H9 (cell line): Measurements from ENCODE around the gene ZNF687. TPM values are rescaled to one million over a fixed set of nuclear protein-coding genes. Genes with fewer than 3 reads are reported as not detected.
A peak's percentile ranks its signal among the peaks of the same experiment; 100 is the strongest.

Source experiments
- DNase-seq: peaks from one replicate; pipeline ENCODE4 v3.0.0-alpha.2; 2017
- H2AFZ ChIP-seq: one replicate; pipeline ENCODE4 v1.6.1; 2013; ENCODE audit warnings: mild to moderate bottlenecking, low read length, control low read depth, moderate library complexity
- H2AK5ac ChIP-seq: 2 replicates; pipeline ENCODE4 v1.6.1; 2013; ENCODE audit warnings: low read length, control low read depth, mixed read lengths; ENCODE audit not compliant: insufficient read length
- H2BK120ac ChIP-seq: one replicate; pipeline ENCODE4 v1.6.1; 2013; ENCODE audit warnings: low read depth, mild to moderate bottlenecking, low read length, control low read depth, inconsistent platforms; ENCODE audit not compliant: poor library complexity, severe bottlenecking
- H2BK12ac ChIP-seq: 2 replicates; pipeline ENCODE4 v1.6.1; 2013; ENCODE audit warnings: low read length, control low read depth, mixed read lengths, low read depth; ENCODE audit not compliant: insufficient read length
- H2BK15ac ChIP-seq: 2 replicates; pipeline ENCODE4 v1.6.1; 2013; ENCODE audit warnings: low read depth, low read length, control low read depth
- H2BK20ac ChIP-seq: one replicate; pipeline ENCODE4 v1.6.1; 2013; ENCODE audit warnings: low read depth, mild to moderate bottlenecking, low read length, control low read depth, inconsistent platforms; ENCODE audit not compliant: poor library complexity, severe bottlenecking
- H2BK5ac ChIP-seq: 2 replicates; pipeline ENCODE4 v1.6.1; 2013; ENCODE audit warnings: low read length, control low read depth, mixed read lengths; ENCODE audit not compliant: insufficient read length
- H3K14ac ChIP-seq: 2 replicates; pipeline ENCODE4 v1.6.1; 2013; ENCODE audit warnings: low read length, control low read depth; ENCODE audit not compliant: insufficient read depth
- H3K18ac ChIP-seq: 2 replicates; pipeline ENCODE4 v1.6.1; 2013; ENCODE audit warnings: low read depth, mild to moderate bottlenecking, mixed read lengths, low read length, control low read depth; ENCODE audit not compliant: insufficient read length
- H3K23ac ChIP-seq: 2 replicates; pipeline ENCODE4 v1.6.1; 2013; ENCODE audit warnings: low read length, control low read depth, mixed read lengths, low read depth; ENCODE audit not compliant: insufficient read length
- H3K23me2 ChIP-seq: 2 replicates; pipeline ENCODE4 v1.6.1; 2013; ENCODE audit warnings: low read depth, mild to moderate bottlenecking, mixed read lengths, low read length, control low read depth; ENCODE audit not compliant: insufficient read length, poor library complexity, severe bottlenecking
- H3K27ac ChIP-seq: 2 replicates; pipeline ENCODE4 v1.5.1; 2013; ENCODE audit warnings: low read length, control low read depth, mixed read lengths, low read depth; ENCODE audit not compliant: insufficient read length
- H3K27me3 ChIP-seq: 2 replicates; pipeline ENCODE4 v1.6.1; 2013; ENCODE audit warnings: low read length, control low read depth, inconsistent platforms; ENCODE audit not compliant: insufficient read depth
- H3K4ac ChIP-seq: 2 replicates; pipeline ENCODE4 v1.6.1; 2013; ENCODE audit warnings: low read depth, mild to moderate bottlenecking, control low read depth, inconsistent platforms, low read length, moderate library complexity
- H3K4me1 ChIP-seq: 2 replicates; pipeline ENCODE4 v1.6.1; 2013; ENCODE audit warnings: low read length, control low read depth, inconsistent platforms; ENCODE audit not compliant: insufficient read depth
- H3K4me2 ChIP-seq: 2 replicates; pipeline ENCODE4 v1.6.1; 2013; ENCODE audit warnings: low read length, control low read depth, mixed read lengths; ENCODE audit not compliant: insufficient read length, insufficient read depth
- H3K56ac ChIP-seq: 2 replicates; pipeline ENCODE4 v1.6.1; 2013; ENCODE audit warnings: low read depth, mild to moderate bottlenecking, mixed read lengths, low read length, control low read depth; ENCODE audit not compliant: insufficient read length
- H3K79me1 ChIP-seq: 2 replicates; pipeline ENCODE4 v1.6.1; 2013; ENCODE audit warnings: low read depth, mild to moderate bottlenecking, moderate library complexity, low read length, control low read depth, inconsistent platforms; ENCODE audit not compliant: insufficient read depth, poor library complexity, severe bottlenecking
- H3K79me2 ChIP-seq: 2 replicates; pipeline ENCODE4 v1.6.1; 2013; ENCODE audit warnings: low read length, control low read depth, inconsistent platforms; ENCODE audit not compliant: insufficient read depth
- H3K9ac ChIP-seq: 2 replicates; pipeline ENCODE4 v1.6.1; 2013; ENCODE audit warnings: low read length, control low read depth, mixed read lengths; ENCODE audit not compliant: insufficient read length; ENCODE audit errors: extremely low read depth
- H3K9me3 ChIP-seq: one replicate; pipeline ENCODE4 v1.6.1; 2013; ENCODE audit warnings: low read depth, low read length, inconsistent platforms; ENCODE audit not compliant: control insufficient read depth
- H3T11ph ChIP-seq: one replicate; pipeline ENCODE4 v1.6.1; 2013; ENCODE audit warnings: mild to moderate bottlenecking, low read length, control low read depth, inconsistent platforms
- H4K20me1 ChIP-seq: one replicate; pipeline ENCODE4 v1.6.1; 2013; ENCODE audit not compliant: control insufficient read depth, insufficient read length, insufficient read depth
- H4K5ac ChIP-seq: 2 replicates; pipeline ENCODE4 v1.6.1; 2013; ENCODE audit warnings: low read depth, mild to moderate bottlenecking, mixed read lengths, low read length, control low read depth; ENCODE audit not compliant: insufficient read length
- H4K8ac ChIP-seq: replicated peaks from 2 replicates; pipeline ENCODE4 v1.6.1; 2013; ENCODE audit warnings: low read length, control low read depth, mixed read lengths, low read depth; ENCODE audit not compliant: insufficient read length
- H4K91ac ChIP-seq: 2 replicates; pipeline ENCODE4 v1.6.1; 2013; ENCODE audit warnings: low read depth, mild to moderate bottlenecking, moderate library complexity, mixed read lengths, low read length, control low read depth; ENCODE audit not compliant: insufficient read length
- H3K27ac Mint-ChIP-seq, 3 experiments: 2 replicates in 2 of 3; 3 replicates in 1 of 3; pipeline ENCODE4 v1.8.0; 2020 to 2021; ENCODE audit warnings: mixed read lengths in 3 of 3, mild to moderate bottlenecking in 1 of 3, moderate library complexity in 1 of 3
- H3K27me3 Mint-ChIP-seq: 2 replicates; pipeline ENCODE4 v1.8.0; 2021; ENCODE audit warnings: low read depth, mild to moderate bottlenecking, moderate library complexity, mixed read lengths
- H3K36me3 Mint-ChIP-seq, 3 experiments: 2 replicates in 2 of 3; 3 replicates in 1 of 3; pipeline ENCODE4 v1.8.0; 2020 to 2021; ENCODE audit warnings: low read depth in 3 of 3, mixed read lengths in 3 of 3; ENCODE audit not compliant: insufficient read depth in 1 of 3
- H3K4me1 Mint-ChIP-seq, 2 experiments: 2 replicates each; pipeline ENCODE4 v1.8.0; 2020; ENCODE audit warnings: mixed read lengths in 2 of 2
- H3K4me3 Mint-ChIP-seq, 2 experiments: 2 replicates in 1 of 2; 3 replicates in 1 of 2; pipeline ENCODE4 v1.8.0; 2020 to 2021; ENCODE audit warnings: mild to moderate bottlenecking in 2 of 2, mixed read lengths in 2 of 2, moderate library complexity in 1 of 2
- H3K9me3 Mint-ChIP-seq, 2 experiments: 2 replicates in 1 of 2; 3 replicates in 1 of 2; pipeline ENCODE4 v1.8.0; 2020; ENCODE audit warnings: mild to moderate bottlenecking in 2 of 2, mixed read lengths in 2 of 2, moderate library complexity in 1 of 2
- WGBS: extraction: QIAGEN DNeasy Blood & Tissue Kit; methylation state at CpG from one replicate; pipeline ENCODE4 v1.1.7; 2013; ENCODE audit warnings: missing lambda C conversion rate, low lambda C conversion rate, mixed read lengths; ENCODE audit not compliant: insufficient read length; ENCODE audit errors: extremely low coverage; 5-methylcytosine and 5-hydroxymethylcytosine counted together
- total RNA-seq: library from RNA; stranded (reverse); gene quantifications from 2 replicates; pipeline ENCODE4 v1.2.1, GENCODE V29; 2021
- TF ChIP-seq, protein P1 (sequence below): fragments of 200-600 bp; sonication (generic); conservative IDR thresholded peaks from 3 replicates; pipeline ENCODE4 v1.8.0; 2021; ENCODE audit warnings: antibody characterized with exemption, mild to moderate bottlenecking

ZNF687 gene
- total RNA-seq, 1 experiment from 2014 or later = 58.2 TPM

DNA sequence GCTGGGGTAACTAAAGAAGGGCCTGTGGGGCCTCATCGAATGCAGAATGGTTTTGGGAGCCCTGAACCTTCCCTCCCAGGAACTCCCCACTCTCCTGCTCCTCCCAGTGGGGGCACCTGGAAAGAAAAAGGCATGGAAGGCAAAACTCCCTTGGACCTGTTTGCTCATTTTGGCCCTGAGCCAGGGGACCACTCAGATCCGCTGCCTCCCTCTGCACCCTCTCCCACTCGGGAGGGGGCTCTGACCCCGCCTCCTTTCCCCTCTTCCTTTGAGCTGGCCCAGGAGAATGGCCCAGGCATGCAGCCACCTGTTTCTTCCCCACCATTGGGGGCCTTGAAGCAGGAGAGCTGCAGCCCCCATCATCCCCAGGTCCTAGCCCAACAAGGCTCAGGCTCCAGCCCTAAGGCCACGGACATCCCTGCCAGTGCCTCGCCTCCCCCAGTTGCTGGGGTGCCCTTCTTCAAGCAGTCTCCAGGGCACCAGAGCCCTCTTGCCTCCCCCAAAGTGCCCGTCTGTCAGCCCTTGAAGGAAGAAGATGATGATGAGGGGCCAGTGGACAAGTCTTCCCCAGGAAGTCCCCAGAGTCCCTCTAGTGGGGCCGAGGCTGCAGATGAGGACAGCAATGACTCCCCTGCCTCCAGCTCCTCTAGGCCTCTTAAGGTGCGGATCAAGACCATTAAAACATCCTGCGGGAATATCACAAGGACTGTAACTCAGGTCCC, 4.7 kb downstream of the ZNF687 start:
- H3K23me2 ChIP-seq = peaks cover 7% of the 10 kb centered on the region
- H3K27me3 ChIP-seq = no peaks in the 10 kb centered on the region
- H2BK5ac ChIP-seq = no peak overlapping the region
- Mint-ChIP-seq H3K27me3 (no peaks in the 10 kb centered on the region), H3K9me3 (no peaks in the 10 kb centered on the region), H3K4me1 (peaks cover 25 to 44% of the 10 kb centered on the region in 2 experiments), H3K36me3 (peaks cover 50 to 75% (median 70%) of the 10 kb centered on the region in 3 experiments), H3K27ac (peak overlapping the region in 1 of 3 experiments; percentile 44; a peak in 1 of 7 replicates), H3K4me3 (no peak overlapping the region; a peak in 1 of 5 replicates)
- no peak overlapping the region for H2BK15ac ChIP-seq
- TF ChIP-seq, protein P1, sequence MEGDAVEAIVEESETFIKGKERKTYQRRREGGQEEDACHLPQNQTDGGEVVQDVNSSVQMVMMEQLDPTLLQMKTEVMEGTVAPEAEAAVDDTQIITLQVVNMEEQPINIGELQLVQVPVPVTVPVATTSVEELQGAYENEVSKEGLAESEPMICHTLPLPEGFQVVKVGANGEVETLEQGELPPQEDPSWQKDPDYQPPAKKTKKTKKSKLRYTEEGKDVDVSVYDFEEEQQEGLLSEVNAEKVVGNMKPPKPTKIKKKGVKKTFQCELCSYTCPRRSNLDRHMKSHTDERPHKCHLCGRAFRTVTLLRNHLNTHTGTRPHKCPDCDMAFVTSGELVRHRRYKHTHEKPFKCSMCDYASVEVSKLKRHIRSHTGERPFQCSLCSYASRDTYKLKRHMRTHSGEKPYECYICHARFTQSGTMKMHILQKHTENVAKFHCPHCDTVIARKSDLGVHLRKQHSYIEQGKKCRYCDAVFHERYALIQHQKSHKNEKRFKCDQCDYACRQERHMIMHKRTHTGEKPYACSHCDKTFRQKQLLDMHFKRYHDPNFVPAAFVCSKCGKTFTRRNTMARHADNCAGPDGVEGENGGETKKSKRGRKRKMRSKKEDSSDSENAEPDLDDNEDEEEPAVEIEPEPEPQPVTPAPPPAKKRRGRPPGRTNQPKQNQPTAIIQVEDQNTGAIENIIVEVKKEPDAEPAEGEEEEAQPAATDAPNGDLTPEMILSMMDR = no peak
- H2BK120ac ChIP-seq = no peak overlapping the region
- H2BK20ac ChIP-seq = no peak overlapping the region
- DNase-seq = no peak
- H3K23ac ChIP-seq = no peak overlapping the region
- H3K56ac ChIP-seq = no peak overlapping the region
- H3K18ac ChIP-seq = no peak overlapping the region
- no peak overlapping the region for H3K9ac ChIP-seq
- no peak overlapping the region for H3T11ph ChIP-seq
- H3K4ac ChIP-seq = no peak overlapping the region
- H3K14ac ChIP-seq = no peak overlapping the region
- no peak overlapping the region for H2AK5ac ChIP-seq
- H3K27ac ChIP-seq = no peak overlapping the region
- H3K9me3 ChIP-seq = no peaks in the 10 kb centered on the region
- H3K4me1 ChIP-seq = no peaks in the 10 kb centered on the region
- H4K8ac ChIP-seq = no peak overlapping the region
- no peaks in the 10 kb centered on the region for H3K79me1 ChIP-seq
- WGBS = no CpG with 5 or more reads among the region's 10 CpGs
- peaks cover 8% of the 10 kb centered on the region; the same call in 1 of the 2 replicates for H3K79me2 ChIP-seq
- H3K4me2 ChIP-seq = no peak overlapping the region
- no peak overlapping the region for H4K5ac ChIP-seq
- H2AFZ ChIP-seq = no peak overlapping the region
- H4K20me1 ChIP-seq = peaks cover 3% of the 10 kb centered on the region
- H4K91ac ChIP-seq = no peak overlapping the region
- H2BK12ac ChIP-seq = no peak overlapping the region
